Brain microvascular endothelial cell (primary cell): Measurements from ENCODE around the gene RPA1.
"Not testable (repeated sequence)": the region's sequence is repeated elsewhere in the genome, so short reads cannot be mapped to it uniquely, and the experiment has no call there.

ENCODE experiments used
- DNase-seq: peaks from one replicate; pipeline ENCODE4 v3.0.0-alpha.2; 2020
- H3K27ac ChIP-seq: fragments of 250-450 bp; sonication (Bioruptor Pico); 2 replicates; pipeline ENCODE4 v1.5.1; 2020; ENCODE audit warnings: mild to moderate bottlenecking, moderate library complexity
- H3K27me3 ChIP-seq: fragments of 250-450 bp; sonication (Bioruptor Pico); replicated peaks from 2 replicates; pipeline ENCODE4 v1.5.1; 2020; ENCODE audit warnings: mild to moderate bottlenecking
- H3K36me3 ChIP-seq: fragments of 250-450 bp; sonication (Bioruptor Pico); replicated peaks from 2 replicates; pipeline ENCODE4 v1.5.1; 2020; ENCODE audit warnings: mild to moderate bottlenecking
- H3K4me3 ChIP-seq: 2 replicates; pipeline ENCODE4 v1.5.1; 2011; ENCODE audit warnings: low read depth, mild to moderate bottlenecking, control low read depth, low read length, moderate library complexity
- in situ Hi-C: cut with HindIII; loops from 2 replicates; pipeline ENCODE4 v1.10.0; 2017; ENCODE audit warnings: low sequenced_read_pairs, low pct_ligation_motif_present
- TF ChIP-seq, protein P1 (sequence below): IDR thresholded peaks from 2 replicates; pipeline ENCODE4 v1.5.1; 2011; ENCODE audit warnings: low read depth, mild to moderate bottlenecking, moderate library complexity, low read length, control low read depth, inconsistent platforms; ENCODE audit errors: missing control alignments

Gene RPA1

GRCh38 chr17:1803280-1803679 lies 26.5 kb upstream of the RPA1 start:
- Histone ChIP-seq H3K4me3 (no peak overlapping the region), H3K36me3 (peaks cover 2% of the 10 kb centered on the region), H3K27me3 (no peaks in the 10 kb centered on the region), H3K27ac (no peak overlapping the region)
- no peak for DNase-seq
- in situ Hi-C loops: no loop called here
- TF ChIP-seq, protein P1, sequence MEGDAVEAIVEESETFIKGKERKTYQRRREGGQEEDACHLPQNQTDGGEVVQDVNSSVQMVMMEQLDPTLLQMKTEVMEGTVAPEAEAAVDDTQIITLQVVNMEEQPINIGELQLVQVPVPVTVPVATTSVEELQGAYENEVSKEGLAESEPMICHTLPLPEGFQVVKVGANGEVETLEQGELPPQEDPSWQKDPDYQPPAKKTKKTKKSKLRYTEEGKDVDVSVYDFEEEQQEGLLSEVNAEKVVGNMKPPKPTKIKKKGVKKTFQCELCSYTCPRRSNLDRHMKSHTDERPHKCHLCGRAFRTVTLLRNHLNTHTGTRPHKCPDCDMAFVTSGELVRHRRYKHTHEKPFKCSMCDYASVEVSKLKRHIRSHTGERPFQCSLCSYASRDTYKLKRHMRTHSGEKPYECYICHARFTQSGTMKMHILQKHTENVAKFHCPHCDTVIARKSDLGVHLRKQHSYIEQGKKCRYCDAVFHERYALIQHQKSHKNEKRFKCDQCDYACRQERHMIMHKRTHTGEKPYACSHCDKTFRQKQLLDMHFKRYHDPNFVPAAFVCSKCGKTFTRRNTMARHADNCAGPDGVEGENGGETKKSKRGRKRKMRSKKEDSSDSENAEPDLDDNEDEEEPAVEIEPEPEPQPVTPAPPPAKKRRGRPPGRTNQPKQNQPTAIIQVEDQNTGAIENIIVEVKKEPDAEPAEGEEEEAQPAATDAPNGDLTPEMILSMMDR: no peak

DNA sequence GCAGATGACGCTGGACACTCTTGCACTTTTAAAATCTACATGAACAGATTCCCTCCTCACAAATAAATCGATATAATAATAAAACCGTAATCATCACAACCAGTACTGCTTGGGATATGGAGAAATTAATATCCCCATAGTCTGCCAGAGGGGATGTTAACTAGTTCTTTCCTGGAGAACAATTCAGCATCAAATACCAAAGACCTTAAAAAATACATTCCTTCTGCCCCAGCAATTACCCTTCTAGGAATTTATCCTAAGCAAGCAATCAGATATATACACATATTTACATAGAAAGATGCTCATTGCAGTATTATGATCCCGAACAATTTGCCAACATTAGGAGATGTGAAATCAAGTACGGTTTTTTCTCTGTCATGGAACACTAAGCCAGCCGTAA lies 21.9 kb upstream of the RPA1 start:
- in situ Hi-C loops: no loop called here
- no peak for DNase-seq
- Histone ChIP-seq H3K27me3 (no peaks in the 10 kb centered on the region), H3K4me3 (no peak overlapping the region), H3K36me3 (peaks cover 10% of the 10 kb centered on the region), H3K27ac (no peak overlapping the region)
- TF ChIP-seq, protein P1: no peak

GRCh38 chr17:1808644-1809043 lies 21.2 kb upstream of the RPA1 start:
- in situ Hi-C loops: no loop called here
- H3K27me3 ChIP-seq: no peaks in the 10 kb centered on the region
- H3K27ac ChIP-seq: no peak overlapping the region
- DNase-seq: no peak
- TF ChIP-seq, protein P1: no peak
- no peak overlapping the region for H3K4me3 ChIP-seq
- peaks cover 10% of the 10 kb centered on the region for H3K36me3 ChIP-seq

- DNase-seq, H3K4me3 ChIP-seq, in situ Hi-C loops, H3K27ac ChIP-seq, H3K36me3 ChIP-seq, H3K27me3 ChIP-seq: not testable (repeated sequence)
Observed at GRCh38 chr17:1809815-1810214, 20.0 kb upstream of the RPA1 start.

- no peak overlapping the region for H3K27ac ChIP-seq
- in situ Hi-C loops: no loop called here
- no peaks in the 10 kb centered on the region for H3K27me3 ChIP-seq
- H3K36me3 ChIP-seq: peaks cover 10% of the 10 kb centered on the region
- DNase-seq: no peak
- TF ChIP-seq, protein P1: no peak
- H3K4me3 ChIP-seq: no peak overlapping the region
Observed at GRCh38 chr17:1810450-1811103, 19.2 kb upstream of the RPA1 start.

- no peaks in the 10 kb centered on the region for H3K27me3 ChIP-seq
- in situ Hi-C loops: no loop called here
- TF ChIP-seq, protein P1: no peak
- H3K27ac ChIP-seq: no peak overlapping the region
- H3K36me3 ChIP-seq: peaks cover 10% of the 10 kb centered on the region
- DNase-seq: no peak
- H3K4me3 ChIP-seq: no peak overlapping the region
Observed at GRCh38 chr17:1813088-1813487, 16.7 kb upstream of the RPA1 start.
